ENCODE data around the gene UBE2S. TPM values are rescaled to one million over a fixed set of nuclear protein-coding genes. Genes with fewer than 3 reads are reported as not detected.

Gene UBE2S
- polyA plus RNA-seq, 1 donor (not counting 4 experiments of a cell fraction or from before 2014, with no cell fraction given): 31.8 TPM

- Histone ChIP-seq H3K36me3 (ENCODE audit: control insufficient read depth in 2 of 2, extremely low read depth in 1 of 2, insufficient read depth in 2 of 2, low read length in 2 of 2) (peaks cover 35% of the 10 kb centered on the region in 2 experiments), H3K79me2 (ENCODE audit: control insufficient read depth, insufficient read depth, low read length) (peaks cover 48% of the 10 kb centered on the region), H3K4me3 (ENCODE audit: control insufficient read depth in 2 of 3, extremely low read depth in 1 of 3, insufficient read depth in 2 of 3, low read depth in 1 of 3, low read length in 3 of 3) (peak overlapping the region; percentile 76 to 97 (median 94)), H4K20me1 (ENCODE audit: control insufficient read depth, extremely low read depth, insufficient read depth, low read length) (peaks cover 44% of the 10 kb centered on the region), H3K9ac (ENCODE audit: control insufficient read depth, extremely low read depth, insufficient read depth, low read length) (peak overlapping the region; percentile 92), H3K4me1 (ENCODE audit: control insufficient read depth, extremely low read depth, insufficient read depth, low read length) (peaks cover 25% of the 10 kb centered on the region), H3K27me3 (ENCODE audit: control insufficient read depth, extremely low read depth, insufficient read depth, low read length) (no peaks in the 10 kb centered on the region), H3K27ac (ENCODE audit: control insufficient read depth, insufficient read depth, low read length) (peak overlapping the region; percentile 95), H2AFZ (ENCODE audit: control insufficient read depth, low read length) (no peak overlapping the region), H3K4me2 (ENCODE audit: control insufficient read depth, extremely low read depth, insufficient read depth, low read depth, low read length) (peak overlapping the region; percentile 93), H3K9me1 (ENCODE audit: control insufficient read depth, extremely low read depth, insufficient read depth, low read length) (peaks cover 12% of the 10 kb centered on the region), H3K9me3 (ENCODE audit: control insufficient read depth, low read depth, low read length) (no peaks in the 10 kb centered on the region)
- dilution Hi-C loops (cut with MboI; ENCODE audit: extremely low pct_ligation_motif_present, low sequenced_read_pairs): no loop called here
- TF ChIP-seq EZH2 (IDR thresholded peaks at IDR 0.05; ENCODE audit: low read length): no peak
- TF ChIP-seq, protein P1, sequence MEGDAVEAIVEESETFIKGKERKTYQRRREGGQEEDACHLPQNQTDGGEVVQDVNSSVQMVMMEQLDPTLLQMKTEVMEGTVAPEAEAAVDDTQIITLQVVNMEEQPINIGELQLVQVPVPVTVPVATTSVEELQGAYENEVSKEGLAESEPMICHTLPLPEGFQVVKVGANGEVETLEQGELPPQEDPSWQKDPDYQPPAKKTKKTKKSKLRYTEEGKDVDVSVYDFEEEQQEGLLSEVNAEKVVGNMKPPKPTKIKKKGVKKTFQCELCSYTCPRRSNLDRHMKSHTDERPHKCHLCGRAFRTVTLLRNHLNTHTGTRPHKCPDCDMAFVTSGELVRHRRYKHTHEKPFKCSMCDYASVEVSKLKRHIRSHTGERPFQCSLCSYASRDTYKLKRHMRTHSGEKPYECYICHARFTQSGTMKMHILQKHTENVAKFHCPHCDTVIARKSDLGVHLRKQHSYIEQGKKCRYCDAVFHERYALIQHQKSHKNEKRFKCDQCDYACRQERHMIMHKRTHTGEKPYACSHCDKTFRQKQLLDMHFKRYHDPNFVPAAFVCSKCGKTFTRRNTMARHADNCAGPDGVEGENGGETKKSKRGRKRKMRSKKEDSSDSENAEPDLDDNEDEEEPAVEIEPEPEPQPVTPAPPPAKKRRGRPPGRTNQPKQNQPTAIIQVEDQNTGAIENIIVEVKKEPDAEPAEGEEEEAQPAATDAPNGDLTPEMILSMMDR (optimal IDR thresholded peaks at IDR 0.05 in 1 of 3, IDR thresholded peaks at IDR 0.05 in 1 of 3, conservative IDR thresholded peaks at IDR 0.05 in 1 of 3; ENCODE audit: extremely low read depth in 1 of 3, insufficient read depth in 2 of 3, low read length in 3 of 3): no peak
- DNase-seq (ENCODE audit: low read depth, low spot score): no peak
- FAIRE-seq: no peak
These were observed 21.1 kb downstream of the UBE2S start for GRCh38 chr19:55386493-55386971.

DNA sequence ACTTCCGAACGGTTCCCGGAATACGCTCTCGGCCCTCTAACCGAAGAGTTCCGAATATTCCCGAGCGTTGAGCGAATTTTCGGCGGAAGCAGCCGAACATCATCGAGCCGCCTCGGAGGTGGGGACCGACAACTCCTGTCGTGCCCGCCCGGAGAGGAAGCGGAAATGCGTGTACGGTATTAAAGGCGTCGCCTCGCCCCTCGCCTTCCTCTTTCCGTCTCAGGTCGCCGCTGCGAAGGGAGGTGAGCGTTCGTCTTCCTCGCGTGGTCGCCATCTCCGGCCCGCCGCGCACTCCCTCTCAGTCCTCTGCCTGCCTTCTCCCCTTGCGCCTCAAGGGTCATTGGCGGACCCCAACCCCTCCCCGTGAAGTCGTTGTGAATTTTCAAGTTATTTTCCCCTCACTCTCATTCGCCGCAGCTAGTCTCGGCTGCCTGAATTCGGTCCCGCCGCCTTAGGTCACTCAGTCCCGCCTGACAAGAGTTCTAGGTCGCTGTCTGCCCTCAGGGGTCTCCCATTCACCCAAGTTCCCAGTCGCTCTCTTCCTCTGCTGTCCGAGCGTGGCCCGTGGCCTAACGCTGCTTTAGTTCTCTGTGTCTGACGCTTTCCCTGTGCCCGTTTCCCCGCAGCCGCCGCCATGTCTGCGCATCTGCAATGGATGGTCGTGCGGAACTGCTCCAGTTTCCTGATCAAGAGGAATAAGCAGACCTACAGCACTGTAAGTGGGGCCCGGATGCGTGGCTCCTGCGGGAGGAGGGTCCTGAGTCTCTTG is 21.7 kb downstream of the UBE2S start, which contains the start of gene RPL28:
RPL28 (plus strand) TSS at position 209 of the 769 bp plus-strand sequence; CDS start at position 635, 426 bp downstream.
- H3K36me3 ChIP-seq (ENCODE audit: control insufficient read depth in 2 of 2, extremely low read depth in 1 of 2, insufficient read depth in 2 of 2, low read length in 2 of 2): peaks cover 34 to 35% of the 10 kb centered on the region in 2 experiments
- H3K9ac ChIP-seq (ENCODE audit: control insufficient read depth, extremely low read depth, insufficient read depth, low read length): peak within 1 kb of the TSS; percentile 92
- H3K4me1 ChIP-seq (ENCODE audit: control insufficient read depth, extremely low read depth, insufficient read depth, low read length): peaks cover 25% of the 10 kb centered on the region
- TF ChIP-seq EZH2 (IDR thresholded peaks at IDR 0.05; ENCODE audit: low read length): no peak
- TF ChIP-seq, protein P1 (optimal IDR thresholded peaks at IDR 0.05 in 1 of 3, IDR thresholded peaks at IDR 0.05 in 1 of 3, conservative IDR thresholded peaks at IDR 0.05 in 1 of 3; ENCODE audit: extremely low read depth in 1 of 3, insufficient read depth in 2 of 3, low read length in 3 of 3): peak in 1 of 3 experiments; percentile 14
- peaks cover 12% of the 10 kb centered on the region for H3K9me1 ChIP-seq (ENCODE audit: control insufficient read depth, extremely low read depth, insufficient read depth, low read length)
- peak within 1 kb of the TSS; percentile 95 for H3K27ac ChIP-seq (ENCODE audit: control insufficient read depth, insufficient read depth, low read length)
- H3K9me3 ChIP-seq (ENCODE audit: control insufficient read depth, low read depth, low read length): no peaks in the 10 kb centered on the region
- H3K4me2 ChIP-seq (ENCODE audit: control insufficient read depth, extremely low read depth, insufficient read depth, low read depth, low read length): peak within 1 kb of the TSS; percentile 93
- H3K79me2 ChIP-seq (ENCODE audit: control insufficient read depth, insufficient read depth, low read length): peaks cover 48% of the 10 kb centered on the region
- peak within 1 kb of the TSS; percentile 98 for H2AFZ ChIP-seq (ENCODE audit: control insufficient read depth, low read length)
- DNase-seq (ENCODE audit: low read depth, low spot score) (peak; percentile 77), FAIRE-seq (peak; percentile 72)
- H4K20me1 ChIP-seq (ENCODE audit: control insufficient read depth, extremely low read depth, insufficient read depth, low read length): peaks cover 38% of the 10 kb centered on the region
- H3K27me3 ChIP-seq (ENCODE audit: control insufficient read depth, extremely low read depth, insufficient read depth, low read length): no peaks in the 10 kb centered on the region
- H3K4me3 ChIP-seq (ENCODE audit: control insufficient read depth in 2 of 3, extremely low read depth in 1 of 3, insufficient read depth in 2 of 3, low read depth in 1 of 3, low read length in 3 of 3): peak within 1 kb of the TSS; percentile 76 to 97 (median 94)
- dilution Hi-C loops (cut with MboI; ENCODE audit: extremely low pct_ligation_motif_present, low sequenced_read_pairs): no loop called here

Data from keratinocyte (primary cell).